Parathyroid adenoma (tissue), 2 donors: Measurements from ENCODE around the gene KLF12.

Source experiments
- H2AFZ ChIP-seq: fragments of 300-600 bp; sonication (generic); one replicate; pipeline ENCODE4 v1.7.0; 2017; ENCODE audit warnings: antibody characterized with exemption, mild to moderate bottlenecking
- H3K27ac ChIP-seq: fragments of 300-600 bp; sonication (generic); one replicate; pipeline ENCODE4 v1.7.0; 2017
- H3K27me3 ChIP-seq: fragments of 300-600 bp; sonication (generic); one replicate; pipeline ENCODE4 v1.7.0; 2017; ENCODE audit warnings: low read length; ENCODE audit not compliant: control insufficient read depth, insufficient read depth
- H3K36me3 ChIP-seq: fragments of 300-600 bp; sonication (generic); one replicate; pipeline ENCODE4 v1.7.0; 2017; ENCODE audit warnings: low read length; ENCODE audit not compliant: control insufficient read depth, insufficient read depth
- H3K4me1 ChIP-seq: fragments of 300-600 bp; sonication (generic); one replicate; pipeline ENCODE4 v1.7.0; 2017; ENCODE audit warnings: control low read depth
- H3K4me2 ChIP-seq: fragments of 300-600 bp; sonication (generic); one replicate; pipeline ENCODE4 v1.7.0; 2017; ENCODE audit warnings: low read length
- H3K4me3 ChIP-seq: fragments of 300-600 bp; sonication (generic); one replicate; pipeline ENCODE4 v1.7.0; 2017; ENCODE audit warnings: low read depth, low read length
- H3K79me2 ChIP-seq: fragments of 300-600 bp; sonication (generic); one replicate; pipeline ENCODE4 v1.7.0; 2017; ENCODE audit warnings: control low read depth
- H3K9ac ChIP-seq: fragments of 300-600 bp; sonication (generic); one replicate; pipeline ENCODE4 v1.7.0; 2017; ENCODE audit warnings: mild to moderate bottlenecking
- H3K9me3 ChIP-seq: fragments of 300-600 bp; sonication (generic); one replicate; pipeline ENCODE4 v1.7.0; 2017; ENCODE audit warnings: low read length; ENCODE audit not compliant: control insufficient read depth
- TF ChIP-seq, protein P1 (sequence below): fragments of 300-600 bp; sonication (generic); IDR thresholded peaks from one replicate; pipeline ENCODE4 v1.7.0; 2017; ENCODE audit warnings: antibody characterized with exemption, mild to moderate bottlenecking
- donor health status: primary hyperparathyroidism.

Gene KLF12

DNA sequence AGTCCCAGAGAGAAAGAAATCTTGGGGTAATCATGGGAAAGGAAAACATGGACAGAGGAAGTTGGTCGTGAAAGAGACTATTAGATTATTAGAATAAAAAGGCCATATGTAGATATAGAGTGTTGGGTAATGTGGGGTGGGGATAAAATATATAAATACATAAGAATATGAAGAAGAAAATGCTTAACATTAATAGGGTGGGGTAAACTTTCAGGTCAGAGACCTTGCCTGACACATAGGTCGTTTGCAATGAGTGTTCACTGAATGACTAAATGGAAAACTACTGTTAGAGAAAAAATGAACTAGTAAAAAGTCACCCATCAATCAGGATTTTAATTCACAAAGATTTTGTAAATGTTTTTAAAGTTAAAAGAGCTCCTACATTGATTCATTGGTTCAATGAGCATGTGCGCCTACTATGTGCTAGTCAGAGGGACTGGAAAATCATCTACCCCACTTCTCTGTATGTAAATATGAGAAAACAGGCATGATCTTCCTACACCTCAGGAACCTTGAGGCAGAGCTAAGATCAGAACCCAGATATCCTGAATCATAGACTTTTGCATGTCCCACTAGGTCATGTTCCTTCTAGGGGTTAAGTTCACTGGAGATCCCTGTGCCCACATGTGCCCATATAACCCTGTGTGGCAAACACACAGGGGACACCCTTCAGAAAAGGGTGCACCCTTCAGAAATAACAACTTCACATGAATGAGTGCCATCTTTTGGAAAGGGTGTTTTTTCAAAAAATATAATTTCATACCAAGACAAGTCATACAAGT, 24.6 kb upstream of the KLF12 start:
- no peak overlapping the region for H3K9ac ChIP-seq
- TF ChIP-seq, protein P1, sequence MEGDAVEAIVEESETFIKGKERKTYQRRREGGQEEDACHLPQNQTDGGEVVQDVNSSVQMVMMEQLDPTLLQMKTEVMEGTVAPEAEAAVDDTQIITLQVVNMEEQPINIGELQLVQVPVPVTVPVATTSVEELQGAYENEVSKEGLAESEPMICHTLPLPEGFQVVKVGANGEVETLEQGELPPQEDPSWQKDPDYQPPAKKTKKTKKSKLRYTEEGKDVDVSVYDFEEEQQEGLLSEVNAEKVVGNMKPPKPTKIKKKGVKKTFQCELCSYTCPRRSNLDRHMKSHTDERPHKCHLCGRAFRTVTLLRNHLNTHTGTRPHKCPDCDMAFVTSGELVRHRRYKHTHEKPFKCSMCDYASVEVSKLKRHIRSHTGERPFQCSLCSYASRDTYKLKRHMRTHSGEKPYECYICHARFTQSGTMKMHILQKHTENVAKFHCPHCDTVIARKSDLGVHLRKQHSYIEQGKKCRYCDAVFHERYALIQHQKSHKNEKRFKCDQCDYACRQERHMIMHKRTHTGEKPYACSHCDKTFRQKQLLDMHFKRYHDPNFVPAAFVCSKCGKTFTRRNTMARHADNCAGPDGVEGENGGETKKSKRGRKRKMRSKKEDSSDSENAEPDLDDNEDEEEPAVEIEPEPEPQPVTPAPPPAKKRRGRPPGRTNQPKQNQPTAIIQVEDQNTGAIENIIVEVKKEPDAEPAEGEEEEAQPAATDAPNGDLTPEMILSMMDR = no peak
- no peaks in the 10 kb centered on the region for H3K9me3 ChIP-seq
- no peaks in the 10 kb centered on the region for H3K4me1 ChIP-seq
- no peaks in the 10 kb centered on the region for H3K36me3 ChIP-seq
- no peaks in the 10 kb centered on the region for H3K79me2 ChIP-seq
- H3K27ac ChIP-seq = no peak overlapping the region
- no peak overlapping the region for H2AFZ ChIP-seq
- no peaks in the 10 kb centered on the region for H3K27me3 ChIP-seq
- H3K4me2 ChIP-seq = no peak overlapping the region
- no peak overlapping the region for H3K4me3 ChIP-seq

DNA sequence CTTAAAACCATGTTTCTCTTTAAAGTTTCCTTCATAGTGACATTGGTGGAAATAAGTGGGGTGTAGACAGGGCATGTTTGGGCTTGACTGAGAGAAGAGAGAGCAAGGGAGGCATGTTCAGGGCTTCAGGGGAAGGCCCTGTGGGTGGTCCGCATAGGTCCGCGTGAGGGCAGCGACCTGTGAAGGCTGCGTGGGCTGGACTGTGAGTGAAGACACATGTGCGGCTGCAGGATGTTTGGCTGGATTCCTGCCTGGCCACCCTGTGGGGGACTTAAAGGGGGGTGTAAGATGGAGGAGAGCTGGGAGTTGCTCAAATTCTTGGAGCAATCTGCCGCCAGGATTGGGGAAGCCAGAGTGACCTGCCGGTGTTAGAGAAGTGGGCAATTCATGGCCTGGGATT, 23.8 kb upstream of the KLF12 start:
- no peaks in the 10 kb centered on the region for H3K4me1 ChIP-seq
- H3K79me2 ChIP-seq = no peaks in the 10 kb centered on the region
- no peak overlapping the region for H3K4me3 ChIP-seq
- TF ChIP-seq, protein P1 = no peak
- H3K9ac ChIP-seq = no peak overlapping the region
- no peaks in the 10 kb centered on the region for H3K36me3 ChIP-seq
- H3K4me2 ChIP-seq = no peak overlapping the region
- H2AFZ ChIP-seq = no peak overlapping the region
- H3K9me3 ChIP-seq = no peaks in the 10 kb centered on the region
- H3K27me3 ChIP-seq = no peaks in the 10 kb centered on the region
- H3K27ac ChIP-seq = no peak overlapping the region

DNA sequence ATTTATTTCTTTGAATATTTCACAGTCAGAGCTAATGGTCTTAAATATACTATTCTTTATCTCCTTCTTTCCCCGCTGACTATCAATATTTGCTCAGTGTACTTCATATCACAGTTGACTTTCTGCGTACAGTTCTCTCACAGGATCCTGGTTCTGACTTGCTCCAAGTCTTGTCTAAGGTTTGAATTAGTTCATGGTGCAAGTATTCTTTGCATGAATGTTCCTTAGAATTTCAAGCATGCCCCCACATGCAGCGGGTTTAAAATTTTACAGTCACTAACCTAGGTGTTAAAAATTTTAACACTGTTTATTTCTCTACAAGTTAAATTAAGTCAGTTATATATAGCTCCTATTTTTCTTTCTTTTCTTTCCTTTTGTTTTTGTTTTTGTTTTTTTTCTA, 20.8 kb upstream of the KLF12 start:
- Histone ChIP-seq H3K4me2 (no peak overlapping the region), H3K27ac (no peak overlapping the region), H3K79me2 (no peaks in the 10 kb centered on the region), H2AFZ (no peak overlapping the region), H3K4me3 (no peak overlapping the region), H3K36me3 (no peaks in the 10 kb centered on the region), H3K9ac (no peak overlapping the region), H3K4me1 (no peaks in the 10 kb centered on the region), H3K9me3 (no peaks in the 10 kb centered on the region), H3K27me3 (no peaks in the 10 kb centered on the region)
- TF ChIP-seq, protein P1 = no peak

DNA sequence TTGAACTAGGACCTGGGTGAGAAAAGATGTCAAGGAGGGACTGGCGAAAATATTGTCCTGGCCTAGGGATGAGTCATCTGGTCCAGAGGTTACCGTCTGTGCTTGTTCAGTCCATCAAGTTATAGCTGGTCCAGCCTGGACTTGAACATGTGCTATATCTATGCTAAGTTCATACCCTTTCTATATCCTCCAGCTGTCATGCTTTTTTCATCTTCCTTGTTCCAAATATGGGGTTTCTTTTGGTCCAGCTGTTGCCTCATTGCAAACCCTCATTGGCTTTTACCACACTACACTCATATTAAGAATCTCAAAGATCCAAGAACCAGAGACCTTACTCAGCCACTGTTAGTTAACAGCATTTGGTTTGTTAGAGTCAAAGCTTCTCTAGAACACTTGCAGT, 19.1 kb upstream of the KLF12 start:
- Histone ChIP-seq H3K4me1 (no peaks in the 10 kb centered on the region), H3K4me3 (no peak overlapping the region), H2AFZ (no peak overlapping the region), H3K27ac (no peak overlapping the region), H3K9ac (no peak overlapping the region), H3K36me3 (no peaks in the 10 kb centered on the region), H3K27me3 (no peaks in the 10 kb centered on the region), H3K9me3 (no peaks in the 10 kb centered on the region), H3K79me2 (no peaks in the 10 kb centered on the region), H3K4me2 (no peak overlapping the region)
- TF ChIP-seq, protein P1 = no peak

DNA sequence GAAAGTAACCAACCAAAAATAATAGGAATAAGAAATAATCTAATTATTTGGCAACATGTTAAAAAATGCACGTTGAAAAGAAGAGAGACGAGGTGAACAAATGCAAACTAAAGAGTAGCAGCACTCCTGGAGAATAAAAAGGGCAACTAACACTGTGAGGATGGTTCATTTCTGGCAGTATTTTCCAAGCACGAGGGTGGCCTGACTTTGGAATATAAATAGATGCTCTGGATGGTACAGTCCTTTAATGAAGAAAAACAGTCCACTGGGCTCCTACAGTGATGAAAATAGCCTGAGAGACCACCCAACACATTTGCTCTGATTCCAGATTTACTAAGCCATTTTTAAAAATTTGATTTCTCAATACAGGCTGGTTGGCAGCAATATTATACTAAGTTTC, 17.7 kb upstream of the KLF12 start:
- H2AFZ ChIP-seq = no peak overlapping the region
- no peak overlapping the region for H3K9ac ChIP-seq
- no peak overlapping the region for H3K4me3 ChIP-seq
- H3K79me2 ChIP-seq = no peaks in the 10 kb centered on the region
- H3K4me1 ChIP-seq = no peaks in the 10 kb centered on the region
- no peak overlapping the region for H3K27ac ChIP-seq
- no peaks in the 10 kb centered on the region for H3K9me3 ChIP-seq
- TF ChIP-seq, protein P1 = no peak
- H3K4me2 ChIP-seq = no peak overlapping the region
- H3K36me3 ChIP-seq = no peaks in the 10 kb centered on the region
- H3K27me3 ChIP-seq = no peaks in the 10 kb centered on the region
